ENCODE measurements around the gene ACYP2.

DNA sequence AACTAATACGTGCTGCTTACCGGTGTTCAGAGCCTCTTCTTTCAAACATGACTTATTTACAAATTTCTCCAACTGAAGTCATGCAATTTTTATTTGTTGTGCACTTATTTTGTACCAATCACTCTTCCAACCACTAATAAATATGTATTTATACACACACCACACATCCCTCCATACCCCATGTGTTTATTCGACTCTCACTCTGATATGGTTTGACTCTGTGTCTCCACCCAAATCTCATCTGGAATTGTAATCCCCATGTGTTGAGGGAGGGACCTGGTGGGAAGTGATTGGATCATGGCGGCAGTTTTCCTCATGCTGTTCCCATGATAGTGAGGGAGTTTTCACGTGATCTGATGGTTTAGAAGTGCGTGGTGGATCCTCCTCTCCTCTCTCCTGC is 49.5 kb upstream of the ACYP2 start:
- TF ChIP-seq, protein P1, sequence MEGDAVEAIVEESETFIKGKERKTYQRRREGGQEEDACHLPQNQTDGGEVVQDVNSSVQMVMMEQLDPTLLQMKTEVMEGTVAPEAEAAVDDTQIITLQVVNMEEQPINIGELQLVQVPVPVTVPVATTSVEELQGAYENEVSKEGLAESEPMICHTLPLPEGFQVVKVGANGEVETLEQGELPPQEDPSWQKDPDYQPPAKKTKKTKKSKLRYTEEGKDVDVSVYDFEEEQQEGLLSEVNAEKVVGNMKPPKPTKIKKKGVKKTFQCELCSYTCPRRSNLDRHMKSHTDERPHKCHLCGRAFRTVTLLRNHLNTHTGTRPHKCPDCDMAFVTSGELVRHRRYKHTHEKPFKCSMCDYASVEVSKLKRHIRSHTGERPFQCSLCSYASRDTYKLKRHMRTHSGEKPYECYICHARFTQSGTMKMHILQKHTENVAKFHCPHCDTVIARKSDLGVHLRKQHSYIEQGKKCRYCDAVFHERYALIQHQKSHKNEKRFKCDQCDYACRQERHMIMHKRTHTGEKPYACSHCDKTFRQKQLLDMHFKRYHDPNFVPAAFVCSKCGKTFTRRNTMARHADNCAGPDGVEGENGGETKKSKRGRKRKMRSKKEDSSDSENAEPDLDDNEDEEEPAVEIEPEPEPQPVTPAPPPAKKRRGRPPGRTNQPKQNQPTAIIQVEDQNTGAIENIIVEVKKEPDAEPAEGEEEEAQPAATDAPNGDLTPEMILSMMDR (IDR thresholded peaks at IDR 0.05), result no peak
- no peak for TF ChIP-seq POLR2A (IDR thresholded peaks at IDR 0.05)
